Measurements from ENCODE around the gene SLC44A5. TPM values are rescaled to one million over a fixed set of nuclear protein-coding genes. Genes with fewer than 3 reads are reported as not detected.

SLC44A5 gene
- total RNA-seq, 4 donors from 2014 or later = 0.11 to 2.0 (median 0.87) TPM

DNA sequence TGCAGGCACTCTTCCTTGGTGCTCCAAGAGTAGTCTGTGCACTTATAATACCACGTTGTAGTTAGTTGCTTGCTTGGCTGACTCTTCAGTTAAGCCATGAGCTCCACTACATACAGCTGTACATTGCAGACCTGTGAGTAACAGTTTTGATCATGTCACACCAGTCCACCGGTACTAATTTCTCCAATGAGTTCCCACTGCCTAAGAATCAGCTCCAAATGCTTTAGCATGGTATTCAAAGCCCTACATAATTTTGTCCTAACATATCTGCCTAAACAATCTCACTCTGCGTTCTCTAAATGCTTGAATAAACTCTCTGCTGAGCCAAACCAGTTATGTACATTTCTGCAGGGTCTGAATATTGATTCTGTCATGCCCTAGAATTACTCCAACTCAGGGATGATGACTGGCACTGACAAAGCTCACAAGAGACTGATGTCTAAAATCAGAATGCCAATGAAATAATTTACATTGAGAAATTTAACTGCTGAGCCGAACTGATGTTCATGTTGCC, 276.0 kb downstream of the SLC44A5 start:
- WGBS, 2 donors = 38 to 61% methylated on average over 4 of the region's 4 CpGs
- TF ChIP-seq, protein P1, sequence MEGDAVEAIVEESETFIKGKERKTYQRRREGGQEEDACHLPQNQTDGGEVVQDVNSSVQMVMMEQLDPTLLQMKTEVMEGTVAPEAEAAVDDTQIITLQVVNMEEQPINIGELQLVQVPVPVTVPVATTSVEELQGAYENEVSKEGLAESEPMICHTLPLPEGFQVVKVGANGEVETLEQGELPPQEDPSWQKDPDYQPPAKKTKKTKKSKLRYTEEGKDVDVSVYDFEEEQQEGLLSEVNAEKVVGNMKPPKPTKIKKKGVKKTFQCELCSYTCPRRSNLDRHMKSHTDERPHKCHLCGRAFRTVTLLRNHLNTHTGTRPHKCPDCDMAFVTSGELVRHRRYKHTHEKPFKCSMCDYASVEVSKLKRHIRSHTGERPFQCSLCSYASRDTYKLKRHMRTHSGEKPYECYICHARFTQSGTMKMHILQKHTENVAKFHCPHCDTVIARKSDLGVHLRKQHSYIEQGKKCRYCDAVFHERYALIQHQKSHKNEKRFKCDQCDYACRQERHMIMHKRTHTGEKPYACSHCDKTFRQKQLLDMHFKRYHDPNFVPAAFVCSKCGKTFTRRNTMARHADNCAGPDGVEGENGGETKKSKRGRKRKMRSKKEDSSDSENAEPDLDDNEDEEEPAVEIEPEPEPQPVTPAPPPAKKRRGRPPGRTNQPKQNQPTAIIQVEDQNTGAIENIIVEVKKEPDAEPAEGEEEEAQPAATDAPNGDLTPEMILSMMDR (IDR thresholded peaks at IDR 0.05) = no peak
- no peak for TF ChIP-seq POLR2A (IDR thresholded peaks at IDR 0.05)
- H3K4me3 ChIP-seq (replicated peaks in 1 of 3) = no peak overlapping the region
- no peak overlapping the region for H3K27ac ChIP-seq
- no peaks in the 10 kb centered on the region for H3K36me3 ChIP-seq
- no peaks in the 10 kb centered on the region for H3K27me3 ChIP-seq
- no peaks in the 10 kb centered on the region for H3K9me3 ChIP-seq
- intact Hi-C loops (cut with DNase I) = no loop called here
- H3K4me1 ChIP-seq = peaks cover 0 to 7% of the 10 kb centered on the region in 2 donors
- no peak for DNase-seq

GRCh38 chr1:75330624-75331023, 280.3 kb downstream of the SLC44A5 start:
- no peak for DNase-seq
- Histone ChIP-seq H3K4me3 (replicated peaks in 1 of 3) (no peak overlapping the region), H3K4me1 (peaks cover 0 to 3% of the 10 kb centered on the region in 2 donors), H3K9me3 (no peaks in the 10 kb centered on the region), H3K27ac (no peak overlapping the region), H3K36me3 (no peaks in the 10 kb centered on the region), H3K27me3 (no peaks in the 10 kb centered on the region)
- intact Hi-C loops (cut with DNase I) = no loop called here
- TF ChIP-seq, protein P1 (IDR thresholded peaks at IDR 0.05) = no peak
- TF ChIP-seq POLR2A (IDR thresholded peaks at IDR 0.05) = no peak

DNA sequence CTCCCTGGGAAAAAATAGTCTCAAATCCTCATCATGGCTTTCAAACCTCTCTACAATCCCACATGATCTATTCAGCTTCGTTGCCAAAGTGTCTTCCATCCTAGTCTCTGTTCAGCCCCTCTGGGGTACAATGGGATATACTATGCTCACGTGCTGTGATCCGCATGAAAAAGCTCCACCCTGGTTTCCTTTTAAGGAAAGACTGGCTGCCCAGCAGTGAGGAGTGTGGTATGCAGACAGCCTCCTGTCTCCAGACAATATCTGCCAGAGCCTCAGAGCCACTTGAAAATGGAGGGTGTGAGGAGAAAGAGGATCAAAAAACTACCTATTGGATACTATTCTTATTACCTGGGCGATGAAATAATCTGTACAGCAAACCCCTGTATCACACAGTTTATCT, 282.2 kb downstream of the SLC44A5 start:
- no peak overlapping the region for H3K27ac ChIP-seq
- no peaks in the 10 kb centered on the region for H3K9me3 ChIP-seq
- intact Hi-C loops (cut with DNase I) = no loop called here
- no peaks in the 10 kb centered on the region for H3K27me3 ChIP-seq
- DNase-seq = no peak
- H3K4me1 ChIP-seq = no peaks in the 10 kb centered on the region
- H3K4me3 ChIP-seq (replicated peaks in 1 of 3) = no peak overlapping the region
- H3K36me3 ChIP-seq = no peaks in the 10 kb centered on the region
- no peak for TF ChIP-seq POLR2A (IDR thresholded peaks at IDR 0.05)
- TF ChIP-seq, protein P1 (IDR thresholded peaks at IDR 0.05) = no peak
- 47 to 60% methylated on average over 4 of the region's 4 CpGs for WGBS, 2 donors

GRCh38 chr1:75327395-75327794, 283.5 kb downstream of the SLC44A5 start:
- no peak overlapping the region for H3K27ac ChIP-seq
- WGBS, 2 donors = 90 to 94% methylated on average over 2 of the region's 2 CpGs
- H3K4me3 ChIP-seq (replicated peaks in 1 of 3) = no peak overlapping the region
- H3K36me3 ChIP-seq = no peaks in the 10 kb centered on the region
- intact Hi-C loops (cut with DNase I) = no loop called here
- H3K27me3 ChIP-seq = no peaks in the 10 kb centered on the region
- H3K9me3 ChIP-seq = no peaks in the 10 kb centered on the region
- no peak for DNase-seq
- no peak for TF ChIP-seq POLR2A (IDR thresholded peaks at IDR 0.05)
- TF ChIP-seq, protein P1 (IDR thresholded peaks at IDR 0.05) = no peak
- no peaks in the 10 kb centered on the region for H3K4me1 ChIP-seq

- no peaks in the 10 kb centered on the region for H3K27me3 ChIP-seq
- H3K36me3 ChIP-seq = no peaks in the 10 kb centered on the region
- H3K4me1 ChIP-seq = no peaks in the 10 kb centered on the region
- 93 to 95% methylated on average over 4 of the region's 4 CpGs for WGBS, 2 donors
- TF ChIP-seq, protein P1 (IDR thresholded peaks at IDR 0.05) = no peak
- TF ChIP-seq POLR2A (IDR thresholded peaks at IDR 0.05) = no peak
- no peak overlapping the region for H3K27ac ChIP-seq
- intact Hi-C loops (cut with DNase I) = no loop called here
- no peaks in the 10 kb centered on the region for H3K9me3 ChIP-seq
- no peak for DNase-seq
- H3K4me3 ChIP-seq (replicated peaks in 1 of 3) = no peak overlapping the region
Observed at GRCh38 chr1:75317976-75318375, 292.9 kb downstream of the SLC44A5 start.

Data from thyroid gland (tissue), 4 donors.